ENCODE results near the gene PRPH. TPM values are rescaled to one million over a fixed set of nuclear protein-coding genes. Genes with fewer than 3 reads are reported as not detected.
"Not testable (repeated sequence)": the region's sequence is repeated elsewhere in the genome, so short reads cannot be mapped to it uniquely, and the experiment has no call there.

PRPH gene
- total RNA-seq = 1 to 10 TPM in 2 of 7 donors, under 1 TPM in 5; 0.15 to 1.8 (median 0.34) TPM
- 1 to 10 TPM in 1 of 2 donors, under 1 TPM in 1; 0.33 to 1.4 TPM for polyA plus RNA-seq
- long read RNA-seq, donor 1 = 0 reads
- long read RNA-seq, donor 2, partial matches to known transcripts = 0 of 1 reads
- long read RNA-seq, donor 2, other reads (novel, unspliced or antisense) = 0 of 1 reads
- long read RNA-seq, donor 3, partial matches to known transcripts = 0 of 1 reads
- long read RNA-seq, donor 3, other reads (novel, unspliced or antisense) = 0 of 1 reads

DNA sequence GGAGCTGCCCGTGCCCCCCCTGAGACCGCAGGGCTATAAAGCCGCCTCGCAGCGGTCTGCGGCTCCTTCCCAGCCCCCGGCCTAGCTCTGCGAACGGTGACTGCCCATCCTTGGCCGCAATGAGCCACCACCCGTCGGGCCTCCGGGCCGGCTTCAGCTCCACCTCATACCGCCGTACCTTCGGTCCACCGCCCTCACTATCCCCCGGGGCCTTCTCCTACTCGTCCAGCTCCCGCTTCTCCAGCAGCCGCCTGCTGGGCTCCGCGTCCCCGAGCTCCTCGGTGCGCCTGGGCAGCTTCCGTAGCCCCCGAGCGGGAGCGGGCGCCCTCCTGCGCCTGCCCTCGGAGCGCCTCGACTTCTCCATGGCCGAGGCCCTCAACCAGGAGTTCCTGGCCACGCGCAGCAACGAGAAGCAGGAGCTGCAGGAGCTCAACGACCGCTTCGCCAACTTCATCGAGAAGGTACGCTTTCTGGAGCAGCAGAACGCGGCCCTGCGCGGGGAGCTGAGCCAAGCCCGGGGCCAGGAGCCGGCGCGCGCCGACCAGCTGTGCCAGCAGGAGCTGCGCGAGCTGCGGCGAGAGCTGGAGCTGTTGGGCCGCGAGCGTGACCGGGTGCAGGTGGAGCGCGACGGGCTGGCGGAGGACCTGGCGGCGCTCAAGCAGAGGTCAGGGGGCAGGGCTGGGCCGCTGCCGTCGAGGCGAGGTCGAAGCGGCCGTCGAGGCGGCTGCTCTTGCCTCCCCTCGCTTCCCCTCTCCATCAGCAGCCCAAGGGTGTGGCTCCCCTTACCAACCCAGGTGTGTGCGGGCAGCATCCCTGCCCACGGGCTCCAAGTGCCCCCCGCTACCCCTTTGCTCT, at the start of gene PRPH:
PRPH (plus strand) TSS at position 66 of the 855 bp plus-strand sequence; CDS start at position 120, 54 bp downstream.
- Histone ChIP-seq H3K27ac (no peak within 1 kb of the TSS), H3K36me3 (no peaks in the 10 kb centered on the region), H3K4me1 (ENCODE audit: insufficient read depth) (peaks cover 8% of the 10 kb centered on the region), H3K4me3 (no peak within 1 kb of the TSS), H3K9me3 (no peaks in the 10 kb centered on the region), H3K27me3 (peaks cover 5% of the 10 kb centered on the region)
- intact Hi-C loops (cut with DNase I) = loop anchor here in 2 of 4 donors (5.0 to 10.0 kb wide), 2 partner anchors 42 to 219 kb away; partner anchors contain the start of gene C1QL4 (in 1 of the 2)
- peak in 2 of 5 donors; percentile 31 to 61 for DNase-seq
- WGBS, 3 donors = 8 to 26% (median 13%) methylated on average over 45 to 82 of the region's 82 CpGs
- TF ChIP-seq POLR2A (IDR thresholded peaks at IDR 0.05) = no peak
- TF ChIP-seq, protein P1, sequence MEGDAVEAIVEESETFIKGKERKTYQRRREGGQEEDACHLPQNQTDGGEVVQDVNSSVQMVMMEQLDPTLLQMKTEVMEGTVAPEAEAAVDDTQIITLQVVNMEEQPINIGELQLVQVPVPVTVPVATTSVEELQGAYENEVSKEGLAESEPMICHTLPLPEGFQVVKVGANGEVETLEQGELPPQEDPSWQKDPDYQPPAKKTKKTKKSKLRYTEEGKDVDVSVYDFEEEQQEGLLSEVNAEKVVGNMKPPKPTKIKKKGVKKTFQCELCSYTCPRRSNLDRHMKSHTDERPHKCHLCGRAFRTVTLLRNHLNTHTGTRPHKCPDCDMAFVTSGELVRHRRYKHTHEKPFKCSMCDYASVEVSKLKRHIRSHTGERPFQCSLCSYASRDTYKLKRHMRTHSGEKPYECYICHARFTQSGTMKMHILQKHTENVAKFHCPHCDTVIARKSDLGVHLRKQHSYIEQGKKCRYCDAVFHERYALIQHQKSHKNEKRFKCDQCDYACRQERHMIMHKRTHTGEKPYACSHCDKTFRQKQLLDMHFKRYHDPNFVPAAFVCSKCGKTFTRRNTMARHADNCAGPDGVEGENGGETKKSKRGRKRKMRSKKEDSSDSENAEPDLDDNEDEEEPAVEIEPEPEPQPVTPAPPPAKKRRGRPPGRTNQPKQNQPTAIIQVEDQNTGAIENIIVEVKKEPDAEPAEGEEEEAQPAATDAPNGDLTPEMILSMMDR (IDR thresholded peaks at IDR 0.05) = no peak
- TF ChIP-seq EP300 (IDR thresholded peaks at IDR 0.05) = no peak

DNA sequence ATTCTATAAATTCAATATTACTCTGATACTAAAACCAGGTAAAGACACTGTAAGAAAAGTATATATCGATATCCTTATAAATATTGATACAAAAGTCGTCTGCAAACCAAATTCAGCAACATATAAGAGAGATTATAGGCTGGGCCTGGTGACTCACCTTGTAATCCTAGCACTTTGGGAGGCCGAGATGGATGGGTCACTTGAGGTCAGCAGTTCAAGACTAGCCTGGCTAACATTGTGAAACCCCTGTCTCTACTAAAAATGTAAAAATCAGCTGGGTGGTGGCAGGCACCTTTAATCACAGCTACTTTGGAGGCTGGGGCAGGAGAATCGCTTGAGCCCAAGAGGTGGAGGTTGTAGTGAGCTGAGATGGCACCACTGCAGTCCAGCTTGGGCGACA, 43.6 kb upstream of the PRPH start:
- Histone ChIP-seq H3K4me1 (ENCODE audit: insufficient read depth) (peaks cover 12% of the 10 kb centered on the region), H3K36me3 (no peaks in the 10 kb centered on the region), H3K4me3 (no peak overlapping the region), H3K9me3 (no peaks in the 10 kb centered on the region), H3K27ac (no peak overlapping the region), H3K27me3 (no peaks in the 10 kb centered on the region)
- 92 to 95% (median 93%) methylated on average over 5 of the region's 5 CpGs for WGBS, 3 donors
- intact Hi-C loops (cut with DNase I) = no loop called here
- TF ChIP-seq, protein P1 (IDR thresholded peaks at IDR 0.05) = no peak
- TF ChIP-seq POLR2A (IDR thresholded peaks at IDR 0.05) (no peak), EP300 (IDR thresholded peaks at IDR 0.05) (no peak)
- no peak for DNase-seq

DNA sequence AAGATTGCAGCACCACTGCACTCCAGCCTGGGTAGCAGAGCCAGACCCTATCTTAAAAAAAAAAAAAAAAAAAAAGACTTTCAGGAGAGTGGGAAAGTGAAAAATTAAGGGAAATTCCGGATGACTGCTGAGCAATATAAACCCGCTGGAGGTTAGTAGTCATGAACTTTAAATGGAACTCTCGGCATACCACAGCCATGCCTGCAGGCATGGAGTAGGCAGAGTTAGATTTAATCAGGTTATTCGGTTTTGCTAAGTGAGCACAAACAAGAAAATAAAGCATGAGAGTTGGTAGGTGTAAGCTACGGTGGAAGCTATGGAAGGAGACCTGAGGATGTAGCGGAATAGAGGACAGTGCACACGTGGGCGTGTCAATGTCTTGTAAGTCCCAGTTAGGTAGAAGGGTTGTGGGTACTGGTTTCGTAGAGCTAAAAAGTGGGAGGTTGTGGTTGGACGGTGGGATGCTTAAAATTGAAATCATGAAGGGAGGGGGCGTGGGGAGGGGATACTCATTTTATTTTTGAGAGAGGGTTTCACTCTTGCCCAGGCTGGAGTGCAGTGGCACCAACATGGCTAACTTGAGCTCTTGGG, 41.8 kb upstream of the PRPH start:
- Histone ChIP-seq H3K4me3 (no peak overlapping the region), H3K36me3 (no peaks in the 10 kb centered on the region), H3K27me3 (no peaks in the 10 kb centered on the region), H3K27ac (no peak overlapping the region), H3K4me1 (ENCODE audit: insufficient read depth) (peaks cover 13% of the 10 kb centered on the region), H3K9me3 (no peaks in the 10 kb centered on the region)
- TF ChIP-seq, protein P1 (IDR thresholded peaks at IDR 0.05) = no peak
- TF ChIP-seq POLR2A (IDR thresholded peaks at IDR 0.05) = no peak
- no peak for TF ChIP-seq EP300 (IDR thresholded peaks at IDR 0.05)
- no peak for DNase-seq
- WGBS, 3 donors = 81 to 87% (median 86%) methylated on average over 11 of the region's 11 CpGs
- intact Hi-C loops (cut with DNase I) = no loop called here

DNA sequence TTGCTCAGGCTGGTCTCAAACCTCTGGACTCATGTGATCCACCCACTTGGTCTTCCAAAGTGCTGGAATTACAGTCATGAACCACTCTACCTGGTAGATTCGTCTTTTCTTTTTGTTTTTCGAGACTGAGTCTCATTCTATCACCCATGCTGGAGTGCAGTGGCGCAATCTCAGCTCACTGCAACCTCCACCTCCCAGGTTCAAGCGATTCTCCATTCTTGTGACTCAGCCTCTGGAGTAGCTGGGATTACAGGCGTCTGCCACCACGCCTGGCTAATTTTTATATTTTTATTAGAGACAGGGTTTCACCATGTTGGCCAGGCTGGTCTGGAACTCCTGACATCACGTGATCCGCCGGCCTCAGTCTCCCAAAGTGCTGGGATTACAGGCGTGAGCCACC, 39.5 kb upstream of the PRPH start:
- DNase-seq; H3K9me3 ChIP-seq; intact Hi-C loops (cut with DNase I); H3K27me3 ChIP-seq; H3K4me3 ChIP-seq; H3K36me3 ChIP-seq: not testable (repeated sequence)
- Histone ChIP-seq H3K27ac (peak overlapping the region; percentile 37 to 43), H3K4me1 (ENCODE audit: insufficient read depth) (peaks cover 19% of the 10 kb centered on the region)
- WGBS, 3 donors = 88 to 91% (median 91%) methylated on average over 10 of the region's 10 CpGs
